ENCODE data around the gene ZFP57.

The ZFP57 gene

GRCh38 chr6:29641430-29642148 is 39.4 kb downstream of the ZFP57 start:
- Histone ChIP-seq H3K4me1 (ENCODE audit: low read length) (0 out of 2 replicates have a peak, but pooled peaks cover 8% of the 10 kb centered on the region), H3F3A (ENCODE audit: insufficient read depth, low read length) (peaks cover 10% of the 10 kb centered on the region; the same call in 1 of the 2 replicates), H4K20me1 (ENCODE audit: insufficient read depth, low read length) (no peaks in the 10 kb centered on the region), H3K27ac (ENCODE audit: low read length) (no peak overlapping the region), H3K9me2 (replicated peaks; ENCODE audit: insufficient read depth, low read length) (no peaks in the 10 kb centered on the region), H3K27me3 (replicated peaks; ENCODE audit: insufficient read depth, low read length) (no peaks in the 10 kb centered on the region), H3K79me2 (ENCODE audit: low read length) (no peaks in the 10 kb centered on the region), H2AFZ (ENCODE audit: low read length) (peak overlapping the region; percentile 47), H3K9me3 (replicated peaks; ENCODE audit: insufficient read depth, low read length) (no peaks in the 10 kb centered on the region), H3K4me3 (ENCODE audit: low read length) (no peak overlapping the region), H3K36me3 (replicated peaks; ENCODE audit: insufficient read depth, low read length) (no peaks in the 10 kb centered on the region), H3K4me2 (ENCODE audit: low read depth, low read length) (no peak overlapping the region), H3K9ac (ENCODE audit: low read length) (no peak overlapping the region)
- no peak for TF ChIP-seq CTCF (IDR thresholded peaks at IDR 0.05; ENCODE audit: low read length)
- no peak for TF ChIP-seq EZH2phosphoT487 (IDR thresholded peaks at IDR 0.05; ENCODE audit: low read length)
- TF ChIP-seq EZH2 (optimal IDR thresholded peaks at IDR 0.05; ENCODE audit: low read depth, low read length) = no peak
- no peak for DNase-seq

GRCh38 chr6:29637247-29637646 is 43.7 kb downstream of the ZFP57 start:
- H4K20me1 ChIP-seq (ENCODE audit: insufficient read depth, low read length) = no peaks in the 10 kb centered on the region
- no peak overlapping the region for H3K4me3 ChIP-seq (ENCODE audit: low read length)
- H3K4me2 ChIP-seq (ENCODE audit: low read depth, low read length) = no peak overlapping the region
- no peaks in the 10 kb centered on the region for H3K9me3 ChIP-seq (replicated peaks; ENCODE audit: insufficient read depth, low read length)
- H2AFZ ChIP-seq (ENCODE audit: low read length) = no peak overlapping the region
- no peak for DNase-seq
- TF ChIP-seq EZH2phosphoT487 (IDR thresholded peaks at IDR 0.05; ENCODE audit: low read length) (no peak), EZH2 (optimal IDR thresholded peaks at IDR 0.05; ENCODE audit: low read depth, low read length) (no peak), CTCF (IDR thresholded peaks at IDR 0.05; ENCODE audit: low read length) (no peak)
- H3K9me2 ChIP-seq (replicated peaks; ENCODE audit: insufficient read depth, low read length) = no peaks in the 10 kb centered on the region
- 0 out of 2 replicates have a peak, but pooled peaks cover 8% of the 10 kb centered on the region for H3K4me1 ChIP-seq (ENCODE audit: low read length)
- H3K9ac ChIP-seq (ENCODE audit: low read length) = no peak overlapping the region
- no peak overlapping the region for H3K27ac ChIP-seq (ENCODE audit: low read length)
- H3F3A ChIP-seq (ENCODE audit: insufficient read depth, low read length) = peaks cover 10% of the 10 kb centered on the region; the same call in 1 of the 2 replicates
- no peaks in the 10 kb centered on the region for H3K79me2 ChIP-seq (ENCODE audit: low read length)
- H3K36me3 ChIP-seq (replicated peaks; ENCODE audit: insufficient read depth, low read length) = no peaks in the 10 kb centered on the region
- H3K27me3 ChIP-seq (replicated peaks; ENCODE audit: insufficient read depth, low read length) = no peaks in the 10 kb centered on the region

GRCh38 chr6:29633534-29633905 is 47.4 kb downstream of the ZFP57 start:
- H3K4me3 ChIP-seq (ENCODE audit: low read length) = peak overlapping the region; percentile 85
- H3K79me2 ChIP-seq (ENCODE audit: low read length) = no peaks in the 10 kb centered on the region
- TF ChIP-seq CTCF (IDR thresholded peaks at IDR 0.05; ENCODE audit: low read length) = no peak
- H4K20me1 ChIP-seq (ENCODE audit: insufficient read depth, low read length) = no peaks in the 10 kb centered on the region
- no peak for DNase-seq
- H2AFZ ChIP-seq (ENCODE audit: low read length) = peak overlapping the region; percentile 90
- no peaks in the 10 kb centered on the region for H3K9me3 ChIP-seq (replicated peaks; ENCODE audit: insufficient read depth, low read length)
- H3K27me3 ChIP-seq (replicated peaks; ENCODE audit: insufficient read depth, low read length) = no peaks in the 10 kb centered on the region
- no peaks in the 10 kb centered on the region for H3F3A ChIP-seq (ENCODE audit: insufficient read depth, low read length)
- H3K4me1 ChIP-seq (ENCODE audit: low read length) = 0 out of 2 replicates have a peak, but pooled peaks cover 5% of the 10 kb centered on the region
- no peak overlapping the region for H3K9ac ChIP-seq (ENCODE audit: low read length)
- H3K36me3 ChIP-seq (replicated peaks; ENCODE audit: insufficient read depth, low read length) = no peaks in the 10 kb centered on the region
- H3K9me2 ChIP-seq (replicated peaks; ENCODE audit: insufficient read depth, low read length) = no peaks in the 10 kb centered on the region
- peak overlapping the region; percentile 90 for H3K4me2 ChIP-seq (ENCODE audit: low read depth, low read length)
- no peak overlapping the region for H3K27ac ChIP-seq (ENCODE audit: low read length)

All from MM.1S (cell line).